GM19463 (cell line): ENCODE measurements around the gene MBP.
A peak's percentile ranks its signal among the peaks of the same experiment; 100 is the strongest.

Experiments
- ATAC-seq: cut with Tn5 transposase; IDR thresholded peaks from one replicate; pipeline ENCODE4 v1.9.1; 2021; ENCODE audit warnings: mild to moderate bottlenecking, moderate library complexity; ENCODE audit not compliant: unreplicated experiment

The MBP gene

GRCh38 chr18:77132369-77133050 is at the start of gene MBP:
MBP (minus strand) TSS chr18:77132783; CDS start chr18:77105261, 27,522 bp downstream.
- peak; percentile 60 for ATAC-seq

GRCh38 chr18:77181950-77182707 is 49.5 kb upstream of the MBP start:
- ATAC-seq = no peak

GRCh38 chr18:77178559-77178958 is 46.0 kb upstream of the MBP start:
- ATAC-seq = no peak

- ATAC-seq = no peak
Measured at GRCh38 chr18:77177009-77177408, 44.4 kb upstream of the MBP start.

- no peak for ATAC-seq
Measured at GRCh38 chr18:77173275-77174030, 40.9 kb upstream of the MBP start.

GRCh38 chr18:77170890-77171410 is 38.4 kb upstream of the MBP start:
- no peak for ATAC-seq

GRCh38 chr18:77168811-77169311 is 36.3 kb upstream of the MBP start:
- ATAC-seq = no peak

- no peak for ATAC-seq
Measured at GRCh38 chr18:77167251-77167650, 34.7 kb upstream of the MBP start.

- ATAC-seq = no peak
Measured at GRCh38 chr18:77166523-77166922, 33.9 kb upstream of the MBP start.

- ATAC-seq = no peak
Measured at GRCh38 chr18:77165503-77166188, 33.1 kb upstream of the MBP start.

- ATAC-seq = no peak
Measured at GRCh38 chr18:77164763-77165485, 32.3 kb upstream of the MBP start.

GRCh38 chr18:77164026-77164425 is 31.4 kb upstream of the MBP start:
- no peak for ATAC-seq

- no peak for ATAC-seq
Measured at GRCh38 chr18:77162580-77162979, 30.0 kb upstream of the MBP start.

- no peak for ATAC-seq
Measured at GRCh38 chr18:77161961-77162360, 29.4 kb upstream of the MBP start.

GRCh38 chr18:77161383-77161782 is 28.8 kb upstream of the MBP start:
- ATAC-seq = no peak

GRCh38 chr18:77160515-77160914 is 27.9 kb upstream of the MBP start:
- no peak for ATAC-seq

- peak; percentile 92 for ATAC-seq
Measured at GRCh38 chr18:77157312-77157711, 24.7 kb upstream of the MBP start.

- ATAC-seq = no peak
Measured at GRCh38 chr18:77155031-77155430, 22.4 kb upstream of the MBP start.

GRCh38 chr18:77153404-77153803 is 20.8 kb upstream of the MBP start:
- no peak for ATAC-seq
